Activated CD8-positive, alpha-beta T cell treated with anti-CD3 and anti-CD28 coated beads for 36 hours (primary cell): ENCODE data around the gene ACTN1. TPM values are rescaled to one million over a fixed set of nuclear protein-coding genes. Genes with fewer than 3 reads are reported as not detected.

Experiments used
- ATAC-seq: fragments of 200-7000 bp; cut with Tn5 transposase; one replicate; pipeline ENCODE4 v1.10.0; 2021; ENCODE audit warnings: mild to moderate bottlenecking, moderate library complexity
- CTCF ChIA-PET: fragments of 350-600 bp; sonication (Branson Sonifier 250); formaldehyde crosslinking; loops from one replicate; lab custom pipeline; 2021; ENCODE audit warnings: antibody characterized with exemption; lab: Charles Lee
- POLR2A ChIA-PET: fragments of 350-600 bp; sonication (Branson Sonifier 250); formaldehyde crosslinking; loops from one replicate; lab custom pipeline; 2021; ENCODE audit warnings: antibody characterized with exemption; lab: Charles Lee
- DNase-seq: peaks from one replicate; pipeline ENCODE4 v3.0.0-alpha.2; 2020
- H3K27ac Mint-ChIP-seq: one replicate; pipeline ENCODE4 v1.8.0; 2021; ENCODE audit warnings: mild to moderate bottlenecking, mixed read lengths
- H3K27me3 Mint-ChIP-seq: one replicate; pipeline ENCODE4 v1.8.0; 2021; ENCODE audit warnings: mixed read lengths
- H3K36me3 Mint-ChIP-seq: one replicate; pipeline ENCODE4 v1.8.0; 2021; ENCODE audit warnings: low read depth, mixed read lengths
- H3K4me1 Mint-ChIP-seq: one replicate; pipeline ENCODE4 v1.8.0; 2021; ENCODE audit warnings: low read depth, mixed read lengths
- H3K4me3 Mint-ChIP-seq: one replicate; pipeline ENCODE4 v1.8.0; 2021; ENCODE audit warnings: mild to moderate bottlenecking, moderate library complexity, mixed read lengths
- H3K9me3 Mint-ChIP-seq: one replicate; pipeline ENCODE4 v1.8.0; 2021; ENCODE audit warnings: mixed read lengths
- intact Hi-C: fragments of 100-400 bp; cut with micrococcal nuclease; formaldehyde crosslinking; loops from one replicate; pipeline ENCODE4 v1.10.0; 2022
- total RNA-seq, 2 experiments: library from RNA; stranded (reverse); gene quantifications; one replicate each; pipeline ENCODE4 v1.2.3, GENCODE V29; 2021
- TF ChIP-seq, protein P1 (sequence below): fragments of 200-600 bp; IDR thresholded peaks from one replicate; pipeline ENCODE4 v1.8.0; 2022; ENCODE audit warnings: antibody characterized with exemption, mild to moderate bottlenecking

The ACTN1 gene
- total RNA-seq, 2 experiments from 2014 or later: 214 TPM

DNA sequence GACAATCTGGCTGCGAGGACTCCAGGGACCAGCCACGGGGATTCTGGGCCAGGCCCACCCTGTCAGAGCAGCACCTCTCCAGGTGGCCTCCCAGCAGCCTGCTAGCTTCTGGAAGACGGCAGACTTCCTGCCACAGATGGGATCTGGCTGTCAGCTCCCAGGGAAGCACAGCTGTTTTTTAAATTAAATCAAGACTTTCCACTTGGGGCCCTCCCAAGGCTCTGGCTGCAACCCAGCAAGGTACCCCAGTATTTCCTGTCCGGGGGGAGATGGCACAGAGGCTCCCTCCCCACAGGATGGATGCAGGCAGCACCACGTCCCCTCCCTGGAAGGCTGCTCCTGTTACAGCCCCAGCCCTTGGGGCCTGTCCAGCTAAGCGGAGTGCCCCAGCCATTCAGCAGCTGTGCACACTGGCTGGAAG, 56.9 kb downstream of the ACTN1 start:
- Mint-ChIP-seq H3K36me3 (peaks cover 77% of the 10 kb centered on the region), H3K27ac (no peak overlapping the region), H3K9me3 (peaks cover 20% of the 10 kb centered on the region), H3K27me3 (no peaks in the 10 kb centered on the region), H3K4me3 (no peak overlapping the region), H3K4me1 (peaks cover 66% of the 10 kb centered on the region)
- intact Hi-C loops: no loop called here
- ChIA-PET POLR2A (interaction anchor here (0.6 to 1.4 kb wide), 2 partner anchors 10 to 81 kb away, joined by 3 to 5 read pairs; no protein-coding TSS in a partner anchor), CTCF (interaction anchor here (0.8 to 8.3 kb wide), 3 partner anchors 10 to 56 kb away, joined by 3 to 87 read pairs (median 3); no protein-coding TSS in a partner anchor)
- ATAC-seq (no peak), DNase-seq (no peak)
- TF ChIP-seq, protein P1, sequence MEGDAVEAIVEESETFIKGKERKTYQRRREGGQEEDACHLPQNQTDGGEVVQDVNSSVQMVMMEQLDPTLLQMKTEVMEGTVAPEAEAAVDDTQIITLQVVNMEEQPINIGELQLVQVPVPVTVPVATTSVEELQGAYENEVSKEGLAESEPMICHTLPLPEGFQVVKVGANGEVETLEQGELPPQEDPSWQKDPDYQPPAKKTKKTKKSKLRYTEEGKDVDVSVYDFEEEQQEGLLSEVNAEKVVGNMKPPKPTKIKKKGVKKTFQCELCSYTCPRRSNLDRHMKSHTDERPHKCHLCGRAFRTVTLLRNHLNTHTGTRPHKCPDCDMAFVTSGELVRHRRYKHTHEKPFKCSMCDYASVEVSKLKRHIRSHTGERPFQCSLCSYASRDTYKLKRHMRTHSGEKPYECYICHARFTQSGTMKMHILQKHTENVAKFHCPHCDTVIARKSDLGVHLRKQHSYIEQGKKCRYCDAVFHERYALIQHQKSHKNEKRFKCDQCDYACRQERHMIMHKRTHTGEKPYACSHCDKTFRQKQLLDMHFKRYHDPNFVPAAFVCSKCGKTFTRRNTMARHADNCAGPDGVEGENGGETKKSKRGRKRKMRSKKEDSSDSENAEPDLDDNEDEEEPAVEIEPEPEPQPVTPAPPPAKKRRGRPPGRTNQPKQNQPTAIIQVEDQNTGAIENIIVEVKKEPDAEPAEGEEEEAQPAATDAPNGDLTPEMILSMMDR: no peak

GRCh38 chr14:68921666-68922065, 57.4 kb downstream of the ACTN1 start:
- Mint-ChIP-seq H3K9me3 (peaks cover 14% of the 10 kb centered on the region), H3K27ac (peak overlapping the region; percentile 52), H3K4me1 (peaks cover 67% of the 10 kb centered on the region), H3K36me3 (peaks cover 77% of the 10 kb centered on the region), H3K4me3 (no peak overlapping the region), H3K27me3 (no peaks in the 10 kb centered on the region)
- POLR2A ChIA-PET: interaction anchor here (0.6 to 1.4 kb wide), 2 partner anchors 10 to 81 kb away, joined by 3 to 5 read pairs; no protein-coding TSS in a partner anchor
- TF ChIP-seq, protein P1: no peak
- no peak for ATAC-seq
- DNase-seq: no peak
- intact Hi-C loops: no loop called here
- CTCF ChIA-PET: interaction anchor here (0.8 to 8.3 kb wide), 3 partner anchors 9 to 56 kb away, joined by 3 to 87 read pairs (median 3); no protein-coding TSS in a partner anchor

DNA sequence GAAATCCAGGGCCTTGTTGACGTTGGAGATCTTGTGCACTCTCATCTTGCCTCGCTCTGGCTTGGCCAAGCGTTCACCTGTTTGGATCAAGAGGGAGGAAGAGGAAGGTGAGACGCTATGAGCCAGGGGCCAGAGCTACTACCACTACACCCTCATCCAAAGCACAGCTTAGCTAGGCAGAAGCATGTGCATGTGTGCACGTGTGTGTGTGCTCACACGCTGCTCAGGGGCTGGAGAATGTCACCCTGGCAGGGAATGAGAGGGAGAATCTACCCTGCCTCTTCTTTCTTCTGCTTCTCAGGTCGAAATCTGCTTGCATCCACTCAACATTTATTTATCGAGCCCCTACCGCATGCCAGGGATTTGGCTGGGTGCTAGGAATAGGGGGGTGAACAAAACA, 58.1 kb downstream of the ACTN1 start:
- H3K4me1 Mint-ChIP-seq: peaks cover 62% of the 10 kb centered on the region
- no peak for ATAC-seq

GRCh38 chr14:68919129-68919927, 59.8 kb downstream of the ACTN1 start:
- no peaks in the 10 kb centered on the region for H3K9me3 Mint-ChIP-seq
- TF ChIP-seq, protein P1: no peak
- peaks cover 52% of the 10 kb centered on the region for H3K4me1 Mint-ChIP-seq
- no peaks in the 10 kb centered on the region for H3K27me3 Mint-ChIP-seq
- peak overlapping the region; percentile 44 for H3K27ac Mint-ChIP-seq
- DNase-seq (no peak), ATAC-seq (no peak)
- POLR2A ChIA-PET: interaction anchor here (1.2 to 1.3 kb wide), 2 partner anchors 12 to 20 kb away, joined by 3 read pairs; no protein-coding TSS in a partner anchor
- H3K4me3 Mint-ChIP-seq: no peak overlapping the region
- peaks cover 70% of the 10 kb centered on the region for H3K36me3 Mint-ChIP-seq
- CTCF ChIA-PET: interaction anchor here (1.8 kb wide), 1 partner anchor 9 kb away, joined by 10 read pairs; no protein-coding TSS in a partner anchor
- intact Hi-C loops: no loop called here

More for the DNA sequence above, 58.1 kb downstream of the ACTN1 start:
- CTCF ChIA-PET: interaction anchor here (1.8 to 8.3 kb wide), 2 partner anchors 9 to 10 kb away, joined by 10 to 87 read pairs; no protein-coding TSS in a partner anchor
- TF ChIP-seq, protein P1: no peak
- Mint-ChIP-seq H3K27me3 (no peaks in the 10 kb centered on the region), H3K36me3 (peaks cover 77% of the 10 kb centered on the region), H3K9me3 (peaks cover 8% of the 10 kb centered on the region), H3K4me3 (no peak overlapping the region), H3K27ac (peak overlapping the region; percentile 52)
- intact Hi-C loops: no loop called here
- no peak for DNase-seq
- POLR2A ChIA-PET: interaction anchor here (1.4 kb wide), 1 partner anchor 9 kb away, joined by 5 read pairs; no protein-coding TSS in a partner anchor
